Cardiac septum (tissue), 1 donor: ENCODE results near the gene C2orf72. TPM values are rescaled to one million over a fixed set of nuclear protein-coding genes. Genes with fewer than 3 reads are reported as not detected.
"Not testable (repeated sequence)": the region's sequence is repeated elsewhere in the genome, so short reads cannot be mapped to it uniquely, and the experiment has no call there.

Experiments used
- DNase-seq: peaks from one replicate; pipeline ENCODE4 v3.0.0-alpha.2; 2020; ENCODE audit warnings: low spot score
- intact Hi-C: fragments of 100-400 bp; cut with DNase I; formaldehyde crosslinking; loops from one replicate; pipeline ENCODE4 v1.14.0; 2022
- total RNA-seq: library from RNA; stranded (reverse); fragmentation: NEBNext Ultra II Directional; extraction: Animal tissue kit (Norgen Biotek cat#: 25700); gene quantifications from one replicate; pipeline ENCODE4 v1.2.1, GENCODE V29; 2021
- donor health status: DM: no; HTN: no; CAD: no.

The C2orf72 gene
- total RNA-seq, 1 donor from 2014 or later, result 0.08 TPM

- intact Hi-C loops, result loop anchor here (5.0 to 10.0 kb wide), 3 partner anchors 138 to 726 kb away; partner anchors contain the start of genes ARMC9, COPS7B and PDE6D
- DNase-seq, result no peak
These were observed 21.6 kb downstream of the C2orf72 start for GRCh38 chr2:231058761-231059550.

GRCh38 chr2:231059756-231060155, 22.4 kb downstream of the C2orf72 start:
- intact Hi-C loops, result loop anchor here (5.0 to 10.0 kb wide), 3 partner anchors 138 to 725 kb away; partner anchors contain the start of genes ARMC9, COPS7B and PDE6D
- DNase-seq, result no peak

- no peak for DNase-seq
- intact Hi-C loops, result no loop called here
These were observed 25.5 kb downstream of the C2orf72 start for GRCh38 chr2:231062776-231063175.

GRCh38 chr2:231063347-231063746, 26.0 kb downstream of the C2orf72 start:
- intact Hi-C loops, result no loop called here
- no peak for DNase-seq

DNA sequence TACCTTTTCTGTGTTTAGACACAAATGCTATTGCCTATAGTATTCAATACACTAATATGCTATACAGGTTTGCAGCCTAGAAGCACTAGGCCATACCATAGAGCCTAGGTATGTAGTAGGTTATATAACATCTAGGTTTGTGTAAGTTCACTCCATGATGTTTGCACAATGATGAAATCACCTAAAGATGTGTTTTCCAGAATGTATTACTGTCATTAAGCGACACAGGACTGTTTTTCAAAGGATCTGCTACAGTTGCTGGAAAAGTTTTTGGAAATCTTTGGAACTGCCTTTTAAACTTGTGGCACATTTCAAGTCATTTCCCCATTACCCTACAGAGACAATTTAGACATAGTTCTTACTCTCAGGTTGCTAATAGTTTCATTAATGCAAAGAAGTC, 28.6 kb downstream of the C2orf72 start:
- intact Hi-C loops, result no loop called here
- no peak for DNase-seq

DNA sequence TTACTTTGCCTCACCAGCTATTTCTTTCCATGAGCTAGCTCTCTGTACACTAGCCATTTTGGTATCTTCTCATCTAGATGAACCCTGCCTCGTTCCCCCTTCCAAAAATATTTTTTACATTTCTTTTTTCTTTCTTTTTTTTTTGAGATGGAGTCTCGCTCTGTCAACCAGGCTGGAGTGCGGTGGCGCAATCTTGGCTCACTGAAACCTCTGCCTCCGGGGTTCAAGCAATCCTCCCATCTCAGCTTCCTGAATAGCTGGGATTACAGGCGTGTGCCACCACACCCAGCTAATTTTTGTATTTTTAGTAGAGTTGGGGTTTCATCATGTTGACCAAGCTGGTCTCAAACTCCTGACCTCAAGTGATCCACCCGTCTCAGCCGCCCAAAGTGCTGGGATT, 30.2 kb downstream of the C2orf72 start:
- intact Hi-C loops, DNase-seq: not testable (repeated sequence)

- intact Hi-C loops, result no loop called here
- no peak for DNase-seq
These were observed 31.4 kb downstream of the C2orf72 start for GRCh38 chr2:231068525-231069222.

DNA sequence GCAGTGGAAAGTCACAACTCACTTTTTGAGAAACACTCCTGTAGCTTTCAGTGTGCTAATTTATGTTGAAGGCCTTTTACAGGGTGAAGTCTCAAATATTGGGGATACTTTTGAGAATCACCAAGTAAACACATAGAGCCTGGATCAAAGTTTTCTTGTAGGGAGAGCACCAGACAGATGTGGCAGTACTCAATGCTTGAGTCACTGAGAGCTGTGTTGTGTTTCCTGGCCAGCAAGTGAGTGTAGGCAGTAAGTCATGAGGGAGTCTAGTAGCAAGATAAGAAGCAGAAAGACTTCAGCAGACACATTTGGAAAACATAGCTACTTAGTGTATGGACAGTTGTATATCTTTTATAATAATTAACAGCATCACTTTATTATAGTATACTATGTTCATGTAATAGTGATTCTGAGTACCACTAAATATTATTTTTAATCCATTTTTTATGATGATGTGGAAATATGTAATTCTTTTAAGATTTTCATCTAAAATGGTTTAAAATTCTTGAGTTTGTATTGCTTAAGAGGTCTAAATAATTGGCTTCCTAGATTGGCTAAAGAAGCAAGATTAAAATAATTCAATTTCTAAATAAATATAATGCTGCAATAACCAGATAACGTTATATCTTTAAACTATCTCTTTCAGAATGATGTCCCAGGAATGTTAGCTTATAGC, 32.2 kb downstream of the C2orf72 start:
- intact Hi-C loops, result no loop called here
- no peak for DNase-seq

DNA sequence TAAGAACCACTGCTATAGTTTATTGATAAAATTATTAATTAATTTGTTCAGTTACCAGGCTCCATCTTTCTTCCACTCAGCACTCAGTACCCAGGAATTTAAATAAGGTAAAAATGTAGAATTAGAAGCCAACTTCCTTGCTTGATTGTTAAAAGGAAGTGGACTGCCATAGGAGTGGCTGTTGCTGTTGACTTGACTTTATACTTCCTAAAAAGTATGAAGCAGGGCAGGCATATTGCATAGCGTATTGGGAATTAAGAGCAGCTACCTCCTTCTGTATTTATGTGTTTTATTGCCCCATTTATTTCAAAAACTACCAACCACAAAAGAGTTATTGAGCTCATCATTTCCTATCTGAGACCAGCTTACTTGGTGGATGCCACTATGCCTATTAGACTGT, 47.2 kb downstream of the C2orf72 start:
- DNase-seq, result no peak
- intact Hi-C loops, result no loop called here

- no peak for DNase-seq
- intact Hi-C loops, result no loop called here
These were observed 51.4 kb downstream of the C2orf72 start for GRCh38 chr2:231088754-231089153.

- intact Hi-C loops, result no loop called here
- DNase-seq, result no peak
These were observed 56.6 kb downstream of the C2orf72 start for GRCh38 chr2:231093933-231094332.

GRCh38 chr2:231094736-231095346, 57.5 kb downstream of the C2orf72 start:
- no peak for DNase-seq
- intact Hi-C loops, result no loop called here

Other genes starting within 250 kb of the C2orf72 start
- 18.4 TPM for gene ITM2C, start 172.6 kb upstream of the C2orf72 start, total RNA-seq
- not detected for gene GPR55, start 112.3 kb upstream of the C2orf72 start, total RNA-seq
- gene SPATA3, start 41.4 kb upstream of the C2orf72 start, total RNA-seq, result not detected
- 87.0 TPM for gene PSMD1, start 19.3 kb downstream of the C2orf72 start, total RNA-seq
- gene HTR2B, start 87.5 kb downstream of the C2orf72 start, total RNA-seq, result 2.9 TPM
- gene ARMC9, start 161.1 kb downstream of the C2orf72 start, total RNA-seq, result 3.9 TPM